Stimulated activated CD8-positive, alpha-beta memory T cell treated with anti-CD3 and anti-CD28 coated beads, Interleukin-4, amount 100 ng/mL, for 4 hours (primary cell): Measurements from ENCODE around the gene MTARC1.

Experiments used
- DNase-seq, 2 donors: peaks; one replicate each; pipeline ENCODE4 v3.0.0-alpha.2; 2020; ENCODE audit warnings: low read depth in 2 of 2, low spot score in 1 of 2

MTARC1 gene

GRCh38 chr1:220786337-220787068 lies at the start of gene MTARC1:
Gene MTARC1 (plus strand): TSS chr1:220786913. CDS start chr1:220786945, 32 bp downstream.
- DNase-seq, result no peak

- DNase-seq, result no peak
Observed at GRCh38 chr1:220741349-220741748, 45.4 kb upstream of the MTARC1 start.

- DNase-seq, result no peak
Observed at GRCh38 chr1:220741825-220742224, 44.9 kb upstream of the MTARC1 start.

GRCh38 chr1:220742520-220742919 lies 44.2 kb upstream of the MTARC1 start:
- DNase-seq, result no peak

GRCh38 chr1:220746851-220747250 lies 39.9 kb upstream of the MTARC1 start:
- no peak for DNase-seq

- DNase-seq, result no peak
Observed at GRCh38 chr1:220747437-220748088, 39.1 kb upstream of the MTARC1 start.

- no peak for DNase-seq
Observed at GRCh38 chr1:220748089-220748934, 38.4 kb upstream of the MTARC1 start, which contains the start of gene MTARC2. Gene MTARC2 (plus strand): TSS chr1:220748322. CDS start chr1:220748532, 210 bp downstream.

GRCh38 chr1:220748936-220749335 lies 37.8 kb upstream of the MTARC1 start:
- DNase-seq, result no peak

GRCh38 chr1:220750131-220750515 lies 36.6 kb upstream of the MTARC1 start:
- DNase-seq, result no peak

GRCh38 chr1:220751111-220751510 lies 35.6 kb upstream of the MTARC1 start:
- DNase-seq, result no peak

- DNase-seq, result no peak
Observed at GRCh38 chr1:220754212-220754917, 32.3 kb upstream of the MTARC1 start.

GRCh38 chr1:220754918-220755295 lies 31.8 kb upstream of the MTARC1 start:
- DNase-seq, result no peak

GRCh38 chr1:220755309-220755708 lies 31.4 kb upstream of the MTARC1 start:
- DNase-seq, result no peak

GRCh38 chr1:220757441-220757840 lies 29.3 kb upstream of the MTARC1 start:
- DNase-seq, result no peak

- no peak for DNase-seq
Observed at GRCh38 chr1:220759147-220759546, 27.6 kb upstream of the MTARC1 start.

GRCh38 chr1:220761688-220762427 lies 24.9 kb upstream of the MTARC1 start:
- no peak for DNase-seq

GRCh38 chr1:220764757-220765156 lies 22.0 kb upstream of the MTARC1 start:
- DNase-seq, result no peak

GRCh38 chr1:220767312-220768125 lies 19.2 kb upstream of the MTARC1 start:
- DNase-seq, result no peak

- no peak for DNase-seq
Observed at GRCh38 chr1:220768126-220768601, 18.5 kb upstream of the MTARC1 start.
